K562 (cell line): Measurements from ENCODE around the gene FIZ1. TPM values are rescaled to one million over a fixed set of nuclear protein-coding genes. Genes with fewer than 3 reads are reported as not detected.

ENCODE experiments used
- ATAC-seq: fragments of 200-7000 bp; cut with Tn5 transposase; 3 replicates; pipeline ENCODE4 v1.9.1; 2020; ENCODE audit warnings: moderate library complexity
- BruUV-seq: library from RNA; stranded (reverse); fragments of 400-500 nt; replicated peaks from 2 replicates; lab custom pipeline; 2021; lab: Mats Ljungman, UMichigan
- CTCF ChIA-PET: fragments of 300-600 bp; formaldehyde crosslinking; extraction: SDS; loops from one replicate; lab custom pipeline; 2021; ENCODE audit warnings: low intra/inter-chr PET ratio; lab: Yijun Ruan, JAX
- POLR2A ChIA-PET: fragments of 300-600, 350-650 bp; sonication (Branson Sonifier 250); formaldehyde crosslinking; extraction: SDS; loops from one replicate; lab custom pipeline; 2021; ENCODE audit warnings: antibody characterized with exemption, inconsistent platforms; lab: Yijun Ruan, JAX
- DNase-seq, 4 experiments: peaks; one replicate each; pipeline versions ENCODE4 v3.0.0 to v3.0.0-alpha.2; 2011 to 2018; ENCODE audit warnings: low spot score in 3 of 4, mixed read lengths in 3 of 4; ENCODE audit errors: extremely low read depth in 1 of 4
- FAIRE-seq: peaks from 2 replicates; lab custom pipeline; 2011; peaks lifted over from hg19 to GRCh38; lab: Jason Lieb, UNC
- H2AFZ ChIP-seq: 2 replicates; pipeline ENCODE4 v1.6.0; 2011; ENCODE audit warnings: low read depth, low read length, control low read depth, inconsistent platforms
- H3K27ac ChIP-seq: fragments of 200-600 bp; 3 replicates; pipeline ENCODE4 v1.8.0; 2011; ENCODE audit warnings: low read depth, mild to moderate bottlenecking, control low read depth, inconsistent platforms, low read length, moderate library complexity, mixed read lengths; ENCODE audit errors: extremely low read depth
- H3K27me3 ChIP-seq, 2 experiments: fragments of 300-600 bp in 1 of 2; 2 replicates in 1 of 2; 3 replicates in 1 of 2; pipeline versions ENCODE4 v1.6.0 to v1.8.0; 2011; ENCODE audit warnings: inconsistent platforms in 2 of 2, low read length in 2 of 2, mild to moderate bottlenecking in 1 of 2, mixed read lengths in 1 of 2, moderate library complexity in 1 of 2; ENCODE audit not compliant: control insufficient read depth in 2 of 2, insufficient read depth in 2 of 2
- H3K36me3 ChIP-seq: fragments of 300-600 bp; 3 replicates; pipeline ENCODE4 v1.8.0; 2011; ENCODE audit warnings: mild to moderate bottlenecking, low read length, inconsistent platforms; ENCODE audit not compliant: control insufficient read depth, insufficient read depth
- H3K4me1 ChIP-seq, 2 experiments: fragments of 200-600 bp in 1 of 2; replicated peaks in 1 of 2; 2 replicates in 1 of 2; 3 replicates in 1 of 2; pipeline versions ENCODE4 v1.5.1 to v1.8.0; 2011; ENCODE audit warnings: inconsistent platforms in 2 of 2, low read length in 2 of 2, mild to moderate bottlenecking in 1 of 2, mixed read lengths in 1 of 2, moderate library complexity in 1 of 2; ENCODE audit not compliant: control insufficient read depth in 2 of 2, insufficient read depth in 2 of 2
- H3K4me2 ChIP-seq: 2 replicates; pipeline ENCODE4 v1.6.1; 2011; ENCODE audit warnings: low read length, control low read depth, inconsistent platforms, mixed read lengths; ENCODE audit not compliant: insufficient read depth
- H3K4me3 ChIP-seq: fragments of 200-600 bp; sonication (generic), shearing (Covaris generic); 2 replicates; pipeline ENCODE4 v1.5.1; 2016; ENCODE audit warnings: control low read depth, inconsistent platforms
- H3K79me2 ChIP-seq: fragments of 200-600 bp; 3 replicates; pipeline ENCODE4 v1.8.0; 2011; ENCODE audit warnings: low read length, inconsistent platforms; ENCODE audit not compliant: control insufficient read depth, insufficient read depth
- H3K9ac ChIP-seq, 2 experiments: 2 replicates each; pipeline versions ENCODE4 v1.6.0 to v1.6.1; 2011; ENCODE audit warnings: low read depth in 2 of 2, low read length in 2 of 2, control low read depth in 1 of 2, inconsistent platforms in 1 of 2, mild to moderate bottlenecking in 1 of 2, mixed read lengths in 1 of 2; ENCODE audit not compliant: insufficient read depth in 1 of 2
- H3K9me1 ChIP-seq: one replicate; pipeline ENCODE4 v1.6.0; 2011; ENCODE audit warnings: inconsistent platforms, mild to moderate bottlenecking, low read length, moderate library complexity; ENCODE audit not compliant: control insufficient read depth, insufficient read depth
- H3K9me3 ChIP-seq: replicated peaks from 2 replicates; pipeline ENCODE4 v1.5.1; 2011; ENCODE audit warnings: low read depth, low read length, inconsistent platforms; ENCODE audit not compliant: control insufficient read depth, insufficient read depth
- H4K20me1 ChIP-seq: replicated peaks from 2 replicates; pipeline ENCODE4 v1.6.1; 2011; ENCODE audit warnings: low read length, inconsistent platforms, mixed read lengths; ENCODE audit not compliant: control insufficient read depth, insufficient read depth
- BCOR ChIP-seq: fragments of 450-650 bp; IDR thresholded peaks from 2 replicates; pipeline ENCODE4 v1.6.1; 2016
- KDM1A ChIP-seq, 2 experiments: fragments of 450-650 bp; IDR thresholded peaks; 2 replicates each; pipeline ENCODE4 v1.6.1; 2016; ENCODE audit warnings: mild to moderate bottlenecking in 2 of 2
- RBM25 ChIP-seq: fragments of 200-400 bp; formaldehyde crosslinking; IDR thresholded peaks from 2 replicates; pipeline ENCODE4 v1.6.1; 2018; ENCODE audit warnings: low read length, low read depth, moderate library complexity; ENCODE audit not compliant: severe bottlenecking
- TGIF2 ChIP-seq: sonication (generic); formaldehyde crosslinking; IDR thresholded peaks from 2 replicates; pipeline ENCODE4 v1.8.1; 2022; ENCODE audit warnings: mild to moderate bottlenecking, missing genetic modification reagents, moderate library complexity
- ZFP36 ChIP-seq: fragments of 150-350 bp; IDR thresholded peaks from 2 replicates; pipeline ENCODE4 v1.6.1; 2018; ENCODE audit warnings: low read length, low read depth; ENCODE audit not compliant: partially characterized antibody
- WGBS: fragments of 100-300 bp; shearing (Covaris generic); methylation state at CpG from one replicate; pipeline ENCODE4 v1.1.6; 2016; ENCODE audit warnings: low coverage, mixed read lengths; ENCODE audit not compliant: insufficient coverage; ENCODE audit errors: missing lambda C conversion rate; 5-methylcytosine and 5-hydroxymethylcytosine counted together
- in situ Hi-C: fragments of 300-500 bp; cut with MboI; formaldehyde crosslinking; loops from 4 replicates; pipeline ENCODE4 v1.15.0; 2018; ENCODE audit warnings: inconsistent platforms, mixed read lengths
- intact Hi-C: fragments of 100-400 bp; cut with micrococcal nuclease; formaldehyde crosslinking; loops from 2 replicates; pipeline ENCODE4 v1.14.2; 2022
- polyA plus RNA-seq, 8 experiments: library from polyadenylated mRNA; depleted of rRNA in 4 of 8; stranded (reverse) in 5 of 8; unstranded in 3 of 8; fragments of >200 nt; fragmentation: Nextera tagmentation in 2 of 8; fragmentation: Illumina TruSeq in 1 of 8; extraction: Ambion mirVana in 2 of 8; extraction: Trizol in 1 of 8; gene quantifications; 2 replicates each; pipeline versions ENCODE4 v1.2.1 to v1.2.3, GENCODE V29; 2011 to 2014; ENCODE audit warnings: inconsistent platforms in 1 of 8, missing spikeins in 1 of 8
- total RNA-seq, 7 experiments: library from RNA; depleted of rRNA in 6 of 7; stranded (reverse); fragments of >200 nt in 6 of 7; fragmentation: Illumina TruSeq in 2 of 7; extraction: Trizol in 2 of 7; gene quantifications; 2 replicates each; pipeline versions ENCODE4 v1.2.1 to v1.2.3, GENCODE V29; 2011 to 2021; ENCODE audit warnings: low replicate concordance in 1 of 7

The FIZ1 gene
- total and polyA plus RNA-seq, 9 of the 15 experiments (the other 6 are each of a cell fraction or from before 2014, with no cell fraction given): 0.79 to 17.5 (median 5.5) TPM

DNA sequence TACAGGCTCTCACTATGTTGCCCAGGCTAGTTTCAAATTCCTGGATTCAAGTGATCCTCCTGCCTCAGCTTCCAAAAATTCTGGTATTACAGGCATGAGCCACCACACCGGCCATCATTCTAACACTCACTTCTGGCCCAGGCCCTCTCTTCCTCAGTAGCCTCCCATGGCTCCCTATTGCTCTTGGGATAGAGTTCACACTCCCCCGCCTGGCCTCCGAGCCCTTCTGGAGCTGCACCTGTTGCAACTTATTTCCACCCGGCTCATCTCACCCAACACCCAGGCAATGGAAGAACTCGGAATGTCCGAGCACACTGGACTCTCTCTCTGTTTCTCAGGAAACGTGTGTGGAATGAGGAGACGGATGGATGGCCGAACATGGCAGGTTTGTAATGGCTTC, 45.0 kb downstream of the FIZ1 start:
- peaks cover 4 to 11% of the 10 kb centered on the region in 2 experiments; a peak in 4 of 5 replicates for H3K27me3 ChIP-seq
- no peaks in the 10 kb centered on the region for H3K9me3 ChIP-seq
- CTCF ChIA-PET: no interaction called here
- FAIRE-seq (no peak), DNase-seq (peak in 1 of 4 experiments; percentile 3), ATAC-seq (no peak)
- no peak overlapping the region for H3K27ac ChIP-seq
- H3K9me1 ChIP-seq: no peaks in the 10 kb centered on the region
- WGBS: 29% methylated on average over 9 of the region's 9 CpGs
- H4K20me1 ChIP-seq: no peaks in the 10 kb centered on the region
- intact Hi-C loops (no loop called here), in situ Hi-C loops (no loop called here)
- H2AFZ ChIP-seq: no peak overlapping the region
- no peak overlapping the region for H3K4me2 ChIP-seq
- peaks cover 5 to 9% of the 10 kb centered on the region in 2 experiments; a peak in 3 of 5 replicates for H3K4me1 ChIP-seq
- no peak overlapping the region for H3K9ac ChIP-seq
- peak; percentile 46; the same call in 1 of the 2 replicates for TF ChIP-seq BCOR
- no peak for TF ChIP-seq TGIF2 (CRISPR knock-in tag)
- peak in 1 of 2 experiments; percentile 34; a peak in 2 of 4 replicates for TF ChIP-seq KDM1A (IDR thresholded peaks at IDR 0.05)
- peak; percentile 51 for TF ChIP-seq RBM25
- TF ChIP-seq ZFP36: peak; percentile 76
- no peaks in the 10 kb centered on the region for H3K79me2 ChIP-seq
- POLR2A ChIA-PET: interaction anchor here (1.1 kb wide), 1 partner anchor 45 kb away, joined by 4 read pairs; the partner anchor contains the start of gene FIZ1
- H3K36me3 ChIP-seq: no peaks in the 10 kb centered on the region
- no peak overlapping the region for H3K4me3 ChIP-seq
- no TSS peak for BruUV-seq
